Stimulated activated naive CD8-positive, alpha-beta T cell treated with anti-CD3 and anti-CD28 coated beads, Interleukin-15, Interleukin-2, amounts not matched to agents 100 ng/mL and 50 ng/mL, for 24 hours (primary cell): ENCODE measurements around the gene GPR162.

ENCODE experiments used
- H3K27ac Mint-ChIP-seq: one replicate; pipeline ENCODE4 v1.8.0; 2021; ENCODE audit warnings: mild to moderate bottlenecking, mixed read lengths
- H3K27me3 Mint-ChIP-seq: one replicate; pipeline ENCODE4 v1.8.0; 2021; ENCODE audit warnings: mixed read lengths
- H3K36me3 Mint-ChIP-seq: one replicate; pipeline ENCODE4 v1.8.0; 2021; ENCODE audit warnings: low read depth, mixed read lengths
- H3K4me1 Mint-ChIP-seq: one replicate; pipeline ENCODE4 v1.8.0; 2021; ENCODE audit warnings: low read depth, mixed read lengths
- H3K4me3 Mint-ChIP-seq: one replicate; pipeline ENCODE4 v1.8.0; 2021; ENCODE audit warnings: mild to moderate bottlenecking, mixed read lengths
- H3K9me3 Mint-ChIP-seq: one replicate; pipeline ENCODE4 v1.8.0; 2021; ENCODE audit warnings: mixed read lengths

The GPR162 gene

GRCh38 chr12:6849427-6849826 lies 27.8 kb downstream of the GPR162 start:
- H3K36me3 Mint-ChIP-seq = peaks cover 30% of the 10 kb centered on the region
- peak overlapping the region; percentile 53 for H3K27ac Mint-ChIP-seq
- H3K27me3 Mint-ChIP-seq = no peaks in the 10 kb centered on the region
- peaks cover 42% of the 10 kb centered on the region for H3K4me1 Mint-ChIP-seq
- H3K9me3 Mint-ChIP-seq = no peaks in the 10 kb centered on the region
- H3K4me3 Mint-ChIP-seq = peak overlapping the region; percentile 95

GRCh38 chr12:6849976-6850560 lies 28.4 kb downstream of the GPR162 start:
- Mint-ChIP-seq H3K27ac (peak overlapping the region; percentile 53), H3K36me3 (peaks cover 30% of the 10 kb centered on the region), H3K9me3 (no peaks in the 10 kb centered on the region), H3K4me3 (peak overlapping the region; percentile 95), H3K4me1 (peaks cover 47% of the 10 kb centered on the region), H3K27me3 (no peaks in the 10 kb centered on the region)

- peaks cover 33% of the 10 kb centered on the region for H3K36me3 Mint-ChIP-seq
- peak overlapping the region; percentile 95 for H3K4me3 Mint-ChIP-seq
- peak overlapping the region; percentile 99 for H3K27ac Mint-ChIP-seq
- no peaks in the 10 kb centered on the region for H3K27me3 Mint-ChIP-seq
- peaks cover 48% of the 10 kb centered on the region for H3K4me1 Mint-ChIP-seq
- H3K9me3 Mint-ChIP-seq = no peaks in the 10 kb centered on the region
Observed at GRCh38 chr12:6850796-6851152, 29.2 kb downstream of the GPR162 start.

GRCh38 chr12:6851153-6851920 lies 29.7 kb downstream of the GPR162 start, which contains the start of gene CDCA3:
CDCA3 (minus strand) TSS chr12:6851286; CDS start chr12:6850952, 334 bp downstream.
- Mint-ChIP-seq H3K27me3 (no peaks in the 10 kb centered on the region), H3K4me1 (peaks cover 50% of the 10 kb centered on the region), H3K4me3 (peak within 1 kb of the TSS; percentile 95), H3K9me3 (no peaks in the 10 kb centered on the region), H3K27ac (peak within 1 kb of the TSS; percentile 99), H3K36me3 (peaks cover 38% of the 10 kb centered on the region)

- Mint-ChIP-seq H3K27ac (peak within 1 kb of the TSS; percentile 99), H3K4me1 (peaks cover 50% of the 10 kb centered on the region), H3K36me3 (peaks cover 46% of the 10 kb centered on the region)
Observed at GRCh38 chr12:6851921-6852650, 30.5 kb downstream of the GPR162 start, which contains the start of gene USP5. USP5 (plus strand) TSS chr12:6852150; CDS start chr12:6852180, 30 bp downstream.

GRCh38 chr12:6852651-6853354 lies 31.2 kb downstream of the GPR162 start:
- H3K4me1 Mint-ChIP-seq = peaks cover 50% of the 10 kb centered on the region
- H3K9me3 Mint-ChIP-seq = no peaks in the 10 kb centered on the region
- peak overlapping the region; percentile 98 for H3K27ac Mint-ChIP-seq
- H3K36me3 Mint-ChIP-seq = peaks cover 47% of the 10 kb centered on the region
- H3K4me3 Mint-ChIP-seq = peak overlapping the region; percentile 95
- H3K27me3 Mint-ChIP-seq = no peaks in the 10 kb centered on the region

More at GRCh38 chr12:6851921-6852650, 30.5 kb downstream of the GPR162 start, which contains the start of gene USP5:
- Mint-ChIP-seq H3K9me3 (no peaks in the 10 kb centered on the region), H3K27me3 (no peaks in the 10 kb centered on the region), H3K4me3 (peak within 1 kb of the TSS; percentile 95)

GRCh38 chr12:6853626-6854025 lies 32.0 kb downstream of the GPR162 start:
- H3K27ac Mint-ChIP-seq = peak overlapping the region; percentile 98
- H3K9me3 Mint-ChIP-seq = no peaks in the 10 kb centered on the region
- peak overlapping the region; percentile 95 for H3K4me3 Mint-ChIP-seq
- peaks cover 47% of the 10 kb centered on the region for H3K36me3 Mint-ChIP-seq
- no peaks in the 10 kb centered on the region for H3K27me3 Mint-ChIP-seq
- peaks cover 45% of the 10 kb centered on the region for H3K4me1 Mint-ChIP-seq

GRCh38 chr12:6854036-6854435 lies 32.4 kb downstream of the GPR162 start:
- peaks cover 44% of the 10 kb centered on the region for H3K4me1 Mint-ChIP-seq
- no peaks in the 10 kb centered on the region for H3K27me3 Mint-ChIP-seq
- H3K4me3 Mint-ChIP-seq = peak overlapping the region; percentile 95
- H3K9me3 Mint-ChIP-seq = no peaks in the 10 kb centered on the region
- H3K27ac Mint-ChIP-seq = peak overlapping the region; percentile 98
- H3K36me3 Mint-ChIP-seq = peaks cover 49% of the 10 kb centered on the region

GRCh38 chr12:6855322-6855721 lies 33.7 kb downstream of the GPR162 start:
- peaks cover 49% of the 10 kb centered on the region for H3K36me3 Mint-ChIP-seq
- H3K4me3 Mint-ChIP-seq = no peak overlapping the region
- peak overlapping the region; percentile 98 for H3K27ac Mint-ChIP-seq
- H3K9me3 Mint-ChIP-seq = no peaks in the 10 kb centered on the region
- H3K4me1 Mint-ChIP-seq = peaks cover 32% of the 10 kb centered on the region
- no peaks in the 10 kb centered on the region for H3K27me3 Mint-ChIP-seq

- Mint-ChIP-seq H3K36me3 (peaks cover 75% of the 10 kb centered on the region), H3K4me1 (peaks cover 13% of the 10 kb centered on the region), H3K27ac (no peak overlapping the region), H3K4me3 (no peak overlapping the region), H3K27me3 (no peaks in the 10 kb centered on the region), H3K9me3 (no peaks in the 10 kb centered on the region)
Observed at GRCh38 chr12:6858799-6859198, 37.2 kb downstream of the GPR162 start.

- Mint-ChIP-seq H3K4me3 (no peak overlapping the region), H3K4me1 (peaks cover 3% of the 10 kb centered on the region), H3K9me3 (no peaks in the 10 kb centered on the region), H3K36me3 (peaks cover 81% of the 10 kb centered on the region), H3K27me3 (no peaks in the 10 kb centered on the region), H3K27ac (no peak overlapping the region)
Observed at GRCh38 chr12:6860116-6860515, 38.5 kb downstream of the GPR162 start.

- no peaks in the 10 kb centered on the region for H3K27me3 Mint-ChIP-seq
- H3K4me3 Mint-ChIP-seq = no peak overlapping the region
- peaks cover under 1% of the 10 kb centered on the region for H3K4me1 Mint-ChIP-seq
- peaks cover 84% of the 10 kb centered on the region for H3K36me3 Mint-ChIP-seq
- no peak overlapping the region for H3K27ac Mint-ChIP-seq
- H3K9me3 Mint-ChIP-seq = no peaks in the 10 kb centered on the region
Observed at GRCh38 chr12:6860942-6861341, 39.3 kb downstream of the GPR162 start.

GRCh38 chr12:6861391-6861790 lies 39.8 kb downstream of the GPR162 start:
- H3K27me3 Mint-ChIP-seq = no peaks in the 10 kb centered on the region
- no peak overlapping the region for H3K4me3 Mint-ChIP-seq
- H3K36me3 Mint-ChIP-seq = peaks cover 81% of the 10 kb centered on the region
- H3K4me1 Mint-ChIP-seq = peaks cover 2% of the 10 kb centered on the region
- H3K9me3 Mint-ChIP-seq = no peaks in the 10 kb centered on the region
- H3K27ac Mint-ChIP-seq = no peak overlapping the region

GRCh38 chr12:6863033-6863432 lies 41.4 kb downstream of the GPR162 start:
- H3K36me3 Mint-ChIP-seq = peaks cover 68% of the 10 kb centered on the region
- H3K4me1 Mint-ChIP-seq = peaks cover 14% of the 10 kb centered on the region
- H3K9me3 Mint-ChIP-seq = no peaks in the 10 kb centered on the region
- no peak overlapping the region for H3K27ac Mint-ChIP-seq
- no peak overlapping the region for H3K4me3 Mint-ChIP-seq
- H3K27me3 Mint-ChIP-seq = no peaks in the 10 kb centered on the region
